ENCODE results near the gene EXOC3L4. TPM values are rescaled to one million over a fixed set of nuclear protein-coding genes. Genes with fewer than 3 reads are reported as not detected.

The EXOC3L4 gene
- total RNA-seq, 4 donors from 2014 or later: 0.93 to 5.2 (median 1.3) TPM; not detected in 1

- ATAC-seq (ENCODE audit: low FRiP score) (peak; percentile 4), DNase-seq (ENCODE audit: low spot score) (no peak)
- no peak for TF ChIP-seq CTCF (IDR thresholded peaks at IDR 0.05)
Measured at GRCh38 chr14:103138301-103139131, 44.0 kb downstream of the EXOC3L4 start.

- no peak for TF ChIP-seq CTCF (IDR thresholded peaks at IDR 0.05)
- peak; percentile 0 for ATAC-seq (ENCODE audit: low FRiP score)
- DNase-seq (ENCODE audit: low spot score): no peak
Measured at GRCh38 chr14:103139132-103140025, 44.9 kb downstream of the EXOC3L4 start.

- DNase-seq (ENCODE audit: low spot score): no peak
- TF ChIP-seq CTCF (IDR thresholded peaks at IDR 0.05): no peak
Measured at GRCh38 chr14:103140316-103141109, 46.0 kb downstream of the EXOC3L4 start.

GRCh38 chr14:103141117-103141796 is 46.7 kb downstream of the EXOC3L4 start:
- DNase-seq (ENCODE audit: low spot score) (no peak), ATAC-seq (ENCODE audit: low FRiP score) (no peak)
- no peak for TF ChIP-seq CTCF (IDR thresholded peaks at IDR 0.05)

More at GRCh38 chr14:103140316-103141109, 46.0 kb downstream of the EXOC3L4 start:
- ATAC-seq (ENCODE audit: low FRiP score): peak; percentile 22

GRCh38 chr14:103142026-103142425 is 47.5 kb downstream of the EXOC3L4 start:
- DNase-seq (ENCODE audit: low spot score) (no peak), ATAC-seq (ENCODE audit: low FRiP score) (no peak)
- TF ChIP-seq CTCF (IDR thresholded peaks at IDR 0.05): no peak

GRCh38 chr14:103142721-103143302 is 48.3 kb downstream of the EXOC3L4 start:
- DNase-seq (ENCODE audit: low spot score) (no peak), ATAC-seq (ENCODE audit: low FRiP score) (no peak)
- TF ChIP-seq CTCF (IDR thresholded peaks at IDR 0.05): no peak

Measured in omental fat pad (tissue), 4 donors.